Measurements from ENCODE around the gene C12orf57.

GRCh38 chr12:6980740-6981139 lies 36.9 kb downstream of the C12orf57 start:
- TF ChIP-seq CTCF (IDR thresholded peaks at IDR 0.05), result no peak
- no peak for TF ChIP-seq POLR2A (IDR thresholded peaks at IDR 0.05)
